Measurements from ENCODE around the gene FAT1. TPM values are rescaled to one million over a fixed set of nuclear protein-coding genes. Genes with fewer than 3 reads are reported as not detected.

The FAT1 gene
- total and polyA plus RNA-seq, 2 donors = 40.8 to 215 TPM

GRCh38 chr4:186604124-186604807 lies 119.4 kb downstream of the FAT1 start:
- Histone ChIP-seq H3K36me3 (ENCODE audit: insufficient read depth) (peaks cover 6% of the 10 kb centered on the region), H3K27ac (ENCODE audit: low read depth) (no peak overlapping the region), H3K4me3 (ENCODE audit: low read depth, low read length) (no peak overlapping the region), H3K4me1 (ENCODE audit: insufficient read depth) (no peaks in the 10 kb centered on the region)
- DNase-seq (ENCODE audit: extremely low spot score) = no peak
- 72% methylated on average over 7 of the region's 7 CpGs for WGBS

- Histone ChIP-seq H3K36me3 (ENCODE audit: insufficient read depth) (peaks cover 3% of the 10 kb centered on the region), H3K4me3 (ENCODE audit: low read depth, low read length) (no peak overlapping the region), H3K27ac (ENCODE audit: low read depth) (no peak overlapping the region), H3K4me1 (ENCODE audit: insufficient read depth) (no peaks in the 10 kb centered on the region)
- WGBS = 97% methylated on average over 9 of the region's 9 CpGs
- no peak for DNase-seq (ENCODE audit: extremely low spot score)
These were observed 120.7 kb downstream of the FAT1 start for GRCh38 chr4:186602978-186603377.

GRCh38 chr4:186599483-186599882 lies 124.2 kb downstream of the FAT1 start:
- H3K36me3 ChIP-seq (ENCODE audit: insufficient read depth) = peaks cover 2% of the 10 kb centered on the region
- WGBS = 93% methylated on average over 10 of the region's 10 CpGs
- H3K4me1 ChIP-seq (ENCODE audit: insufficient read depth) = no peaks in the 10 kb centered on the region
- no peak overlapping the region for H3K4me3 ChIP-seq (ENCODE audit: low read depth, low read length)
- DNase-seq (ENCODE audit: extremely low spot score) = no peak
- H3K27ac ChIP-seq (ENCODE audit: low read depth) = no peak overlapping the region

- Histone ChIP-seq H3K4me3 (ENCODE audit: low read depth, low read length) (no peak overlapping the region), H3K4me1 (ENCODE audit: insufficient read depth) (no peaks in the 10 kb centered on the region), H3K36me3 (ENCODE audit: insufficient read depth) (peaks cover 2% of the 10 kb centered on the region), H3K27ac (ENCODE audit: low read depth) (no peak overlapping the region)
- DNase-seq (ENCODE audit: extremely low spot score) = no peak
- 96% methylated on average over 7 of the region's 7 CpGs for WGBS
These were observed 125.0 kb downstream of the FAT1 start for GRCh38 chr4:186598686-186599085.

DNA sequence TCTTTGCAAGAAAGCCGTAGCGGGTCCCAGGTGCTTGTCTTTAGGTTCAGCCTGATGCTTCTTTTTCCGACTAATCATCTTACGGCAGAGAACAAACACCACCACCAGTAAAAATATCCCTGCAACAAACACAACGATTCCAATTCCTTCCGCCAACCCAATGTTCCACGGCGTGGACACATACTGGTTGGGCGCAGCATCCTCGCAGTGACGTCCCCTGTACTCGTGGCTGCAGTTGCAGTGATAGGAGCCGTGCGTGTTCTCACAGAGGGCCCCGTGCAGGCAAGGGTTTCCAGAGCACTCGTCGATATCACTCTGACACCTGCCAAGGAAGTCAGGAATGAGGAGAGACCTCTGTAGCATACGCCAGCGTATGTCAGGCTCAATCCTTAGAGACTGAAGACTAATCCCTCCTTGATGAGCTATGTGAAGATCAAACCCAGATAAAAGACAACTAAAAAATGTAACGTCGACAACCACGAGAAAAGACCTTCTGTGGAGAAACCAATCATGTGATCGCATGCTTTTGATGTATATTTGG lies 126.7 kb downstream of the FAT1 start:
- no peak for DNase-seq (ENCODE audit: extremely low spot score)
- no peak overlapping the region for H3K27ac ChIP-seq (ENCODE audit: low read depth)
- H3K4me1 ChIP-seq (ENCODE audit: insufficient read depth) = no peaks in the 10 kb centered on the region
- H3K4me3 ChIP-seq (ENCODE audit: low read depth, low read length) = no peak overlapping the region
- peaks cover 2% of the 10 kb centered on the region for H3K36me3 ChIP-seq (ENCODE audit: insufficient read depth)
- 92% methylated on average over 23 of the region's 23 CpGs for WGBS

DNA sequence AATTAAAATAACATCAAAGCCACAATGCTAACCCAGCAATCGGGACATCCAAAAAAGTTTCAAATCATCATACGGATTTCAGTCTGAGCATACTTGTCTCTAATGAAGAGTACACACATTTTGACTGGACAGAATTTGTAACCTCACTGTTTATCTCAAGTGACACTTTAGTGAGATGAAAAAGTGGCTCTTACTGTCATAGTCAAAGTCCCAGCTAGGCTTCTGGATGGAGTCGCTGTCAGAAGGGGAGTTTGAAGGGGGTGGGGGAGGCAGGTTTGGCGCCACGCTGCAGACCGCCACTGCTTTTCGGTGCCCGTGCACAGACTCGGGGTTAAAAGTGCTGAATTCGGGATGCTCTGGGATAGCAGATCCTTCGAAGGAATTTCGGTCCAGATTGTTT lies 127.3 kb downstream of the FAT1 start:
- peaks cover 2% of the 10 kb centered on the region for H3K36me3 ChIP-seq (ENCODE audit: insufficient read depth)
- WGBS = 97% methylated on average over 12 of the region's 12 CpGs

DNA sequence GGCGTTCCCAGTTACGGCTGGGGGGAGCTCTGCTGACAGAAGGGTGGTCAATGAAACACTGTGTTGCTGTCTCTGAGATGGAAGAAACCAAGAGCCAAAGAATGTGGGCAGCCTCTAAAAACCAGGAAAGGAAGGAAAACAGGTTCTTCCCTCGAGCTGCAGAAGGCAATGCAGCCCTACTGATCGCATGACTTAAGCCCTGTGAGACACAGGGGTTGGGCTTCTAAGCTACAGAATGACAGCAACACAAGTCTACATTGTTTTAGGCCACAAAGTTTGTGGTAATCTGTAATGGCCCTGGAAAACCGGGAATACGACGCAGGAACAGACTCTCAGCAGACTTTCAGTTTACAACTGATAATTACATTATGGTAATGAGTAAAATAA lies 130.1 kb downstream of the FAT1 start:
- no peaks in the 10 kb centered on the region for H3K4me1 ChIP-seq (ENCODE audit: insufficient read depth)
- WGBS = 81% methylated on average over 7 of the region's 7 CpGs
- peaks cover 2% of the 10 kb centered on the region for H3K36me3 ChIP-seq (ENCODE audit: insufficient read depth)
- H3K4me3 ChIP-seq (ENCODE audit: low read depth, low read length) = no peak overlapping the region
- no peak for DNase-seq (ENCODE audit: extremely low spot score)
- no peak overlapping the region for H3K27ac ChIP-seq (ENCODE audit: low read depth)

More for the DNA sequence above, 127.3 kb downstream of the FAT1 start:
- Histone ChIP-seq H3K27ac (ENCODE audit: low read depth) (no peak overlapping the region), H3K4me3 (ENCODE audit: low read depth, low read length) (no peak overlapping the region), H3K4me1 (ENCODE audit: insufficient read depth) (no peaks in the 10 kb centered on the region)
- DNase-seq (ENCODE audit: extremely low spot score) = no peak

DNA sequence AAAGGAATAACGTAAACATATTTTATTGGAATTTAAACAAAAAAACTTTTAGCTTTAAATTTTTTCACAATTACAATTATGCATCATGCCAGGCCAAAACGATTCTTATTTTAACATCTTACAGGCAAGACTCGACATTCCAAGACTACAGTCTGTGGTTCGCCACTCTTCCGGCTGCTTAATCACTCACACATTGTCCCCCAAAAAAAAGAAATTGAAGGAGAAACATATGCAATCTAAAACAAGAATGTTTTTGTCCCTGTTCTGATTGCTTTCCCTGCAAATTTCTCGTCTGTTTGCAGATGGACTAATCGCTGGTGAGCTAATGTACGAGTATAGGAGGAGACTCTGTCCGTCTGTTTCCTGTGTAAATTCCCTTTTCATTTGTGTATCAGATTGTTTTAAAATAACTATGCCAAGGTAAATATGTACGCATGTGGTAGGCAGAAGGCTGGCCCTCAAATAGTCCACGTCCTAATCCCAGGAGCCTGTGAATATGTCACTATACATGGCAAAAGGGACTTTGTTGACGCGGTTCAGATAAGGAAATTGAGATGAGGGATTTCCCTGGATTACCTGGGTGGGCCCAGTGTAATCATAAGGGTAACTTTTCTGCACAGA lies 130.6 kb downstream of the FAT1 start:
- 89% methylated on average over 13 of the region's 13 CpGs for WGBS

GRCh38 chr4:186592445-186592844 lies 131.2 kb downstream of the FAT1 start:
- 94% methylated on average over 8 of the region's 8 CpGs for WGBS
- no peaks in the 10 kb centered on the region for H3K4me1 ChIP-seq (ENCODE audit: insufficient read depth)
- no peak overlapping the region for H3K27ac ChIP-seq (ENCODE audit: low read depth)
- peaks cover 2% of the 10 kb centered on the region for H3K36me3 ChIP-seq (ENCODE audit: insufficient read depth)
- DNase-seq (ENCODE audit: extremely low spot score) = no peak
- no peak overlapping the region for H3K4me3 ChIP-seq (ENCODE audit: low read depth, low read length)

More for the DNA sequence above, 130.6 kb downstream of the FAT1 start:
- DNase-seq (ENCODE audit: extremely low spot score) = no peak
- no peak overlapping the region for H3K27ac ChIP-seq (ENCODE audit: low read depth)
- no peaks in the 10 kb centered on the region for H3K4me1 ChIP-seq (ENCODE audit: insufficient read depth)
- H3K36me3 ChIP-seq (ENCODE audit: insufficient read depth) = peaks cover 2% of the 10 kb centered on the region
- H3K4me3 ChIP-seq (ENCODE audit: low read depth, low read length) = no peak overlapping the region

GRCh38 chr4:186591651-186592050 lies 132.0 kb downstream of the FAT1 start:
- no peak for DNase-seq (ENCODE audit: extremely low spot score)
- H3K4me1 ChIP-seq (ENCODE audit: insufficient read depth) = no peaks in the 10 kb centered on the region
- no peak overlapping the region for H3K4me3 ChIP-seq (ENCODE audit: low read depth, low read length)
- peaks cover 2% of the 10 kb centered on the region for H3K36me3 ChIP-seq (ENCODE audit: insufficient read depth)
- 85% methylated on average over 6 of the region's 6 CpGs for WGBS
- no peak overlapping the region for H3K27ac ChIP-seq (ENCODE audit: low read depth)

- Histone ChIP-seq H3K4me3 (ENCODE audit: low read depth, low read length) (no peak overlapping the region), H3K36me3 (ENCODE audit: insufficient read depth) (peaks cover 2% of the 10 kb centered on the region), H3K27ac (ENCODE audit: low read depth) (no peak overlapping the region), H3K4me1 (ENCODE audit: insufficient read depth) (no peaks in the 10 kb centered on the region)
- no peak for DNase-seq (ENCODE audit: extremely low spot score)
- 95% methylated on average over 20 of the region's 20 CpGs for WGBS
These were observed 135.2 kb downstream of the FAT1 start for GRCh38 chr4:186588503-186588902.

DNA sequence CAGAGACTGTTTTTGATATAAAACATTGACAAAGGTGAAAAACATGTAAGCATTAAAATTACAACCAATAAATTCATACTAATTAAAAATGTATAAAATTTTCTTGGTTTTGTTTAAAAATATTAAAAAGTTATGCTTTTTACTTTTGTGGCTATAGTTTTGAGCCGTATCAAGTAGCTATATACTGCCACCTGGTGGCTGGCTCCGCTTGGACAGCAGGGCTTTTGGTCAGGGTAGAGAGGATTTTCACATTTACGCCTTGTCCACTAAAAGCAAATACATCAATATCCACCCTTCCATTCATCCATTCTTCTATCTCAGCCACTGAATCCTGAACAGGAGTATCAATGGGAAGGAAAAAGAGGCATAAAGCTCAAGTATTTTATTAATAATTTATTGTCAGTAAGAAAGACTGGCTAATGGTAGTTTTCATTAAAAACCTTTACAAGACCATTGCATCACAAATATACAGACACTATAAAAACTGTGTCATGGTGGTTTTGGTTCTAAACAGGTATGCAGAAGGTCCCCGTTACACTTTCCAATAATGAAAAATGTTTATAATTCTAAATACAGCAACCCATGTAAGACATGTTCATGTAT lies 136.1 kb downstream of the FAT1 start:
- no peak overlapping the region for H3K27ac ChIP-seq (ENCODE audit: low read depth)
- H3K4me3 ChIP-seq (ENCODE audit: low read depth, low read length) = no peak overlapping the region
- WGBS = 32% methylated on average over 4 of the region's 4 CpGs
- peaks cover 3% of the 10 kb centered on the region for H3K36me3 ChIP-seq (ENCODE audit: insufficient read depth)
- no peak for DNase-seq (ENCODE audit: extremely low spot score)
- no peaks in the 10 kb centered on the region for H3K4me1 ChIP-seq (ENCODE audit: insufficient read depth)

DNA sequence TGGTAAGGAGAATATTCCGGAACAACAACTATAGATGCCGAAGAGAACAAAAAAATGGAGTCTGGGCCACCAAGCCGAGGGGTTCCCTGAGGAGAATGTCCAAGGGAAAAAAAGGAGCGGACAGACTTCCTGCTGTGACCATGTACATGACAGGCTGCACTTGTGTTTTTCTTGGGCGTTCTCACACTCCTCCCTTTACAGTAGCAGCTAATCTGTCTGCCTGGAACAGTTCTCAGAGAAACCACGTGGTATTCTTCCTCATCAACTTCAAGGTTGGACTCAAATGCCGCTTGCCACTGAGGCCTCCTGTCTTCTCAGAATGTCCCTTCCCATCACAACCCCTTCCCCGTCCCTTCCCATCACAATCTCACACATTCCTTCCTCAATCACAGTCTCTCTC lies 137.5 kb downstream of the FAT1 start:
- Histone ChIP-seq H3K4me3 (ENCODE audit: low read depth, low read length) (no peak overlapping the region), H3K27ac (ENCODE audit: low read depth) (no peak overlapping the region), H3K4me1 (ENCODE audit: insufficient read depth) (no peaks in the 10 kb centered on the region), H3K36me3 (ENCODE audit: insufficient read depth) (peaks cover 3% of the 10 kb centered on the region)
- 86% methylated on average over 8 of the region's 8 CpGs for WGBS
- DNase-seq (ENCODE audit: extremely low spot score) = no peak

DNA sequence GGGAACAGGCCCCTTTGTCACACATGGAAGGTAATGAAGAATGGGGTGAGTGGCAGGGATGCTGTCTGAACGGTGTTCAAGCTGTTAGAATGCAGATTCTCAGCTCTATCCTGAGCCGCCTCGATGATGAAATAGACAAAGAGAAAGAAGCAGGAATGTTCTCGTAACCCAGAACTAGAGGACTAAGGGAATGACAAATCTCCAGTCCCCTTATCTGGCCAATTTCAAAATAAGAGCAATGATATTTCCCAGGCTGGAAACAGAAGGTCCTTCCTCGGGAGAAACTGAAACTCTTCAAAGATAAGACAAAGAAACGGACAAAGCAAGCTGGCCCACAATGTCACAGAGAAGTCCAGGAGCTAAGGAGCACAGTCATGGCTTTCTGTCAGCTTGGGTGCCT lies 138.7 kb downstream of the FAT1 start:
- no peak for DNase-seq (ENCODE audit: extremely low spot score)
- H3K4me3 ChIP-seq (ENCODE audit: low read depth, low read length) = no peak overlapping the region
- WGBS = 72% methylated on average over 6 of the region's 6 CpGs

More for the DNA sequence above, 138.7 kb downstream of the FAT1 start:
- Histone ChIP-seq H3K4me1 (ENCODE audit: insufficient read depth) (no peaks in the 10 kb centered on the region), H3K27ac (ENCODE audit: low read depth) (no peak overlapping the region), H3K36me3 (ENCODE audit: insufficient read depth) (peaks cover 3% of the 10 kb centered on the region)

All from urinary bladder (tissue), 4 donors.